ENCODE measurements around the gene MAP2K5. TPM values are rescaled to one million over a fixed set of nuclear protein-coding genes. Genes with fewer than 3 reads are reported as not detected.

Gene MAP2K5
- total and polyA plus RNA-seq, 2 experiments from 2014 or later = 12.4 to 13.7 TPM

- no peaks in the 10 kb centered on the region for H4K20me1 ChIP-seq (ENCODE audit: insufficient read depth, poor library complexity, severe bottlenecking)
- no peak overlapping the region for H2AFZ ChIP-seq
- H3K4me2 ChIP-seq = no peak overlapping the region
- H3K27ac ChIP-seq = no peak overlapping the region
- H3K27me3 ChIP-seq = no peaks in the 10 kb centered on the region
- no peaks in the 10 kb centered on the region for H3K4me1 ChIP-seq (ENCODE audit: insufficient read depth)
- no peak for TF ChIP-seq EZH2 (IDR thresholded peaks at IDR 0.05; ENCODE audit: borderline replicate concordance)
- TF ChIP-seq EZH2phosphoT487 (IDR thresholded peaks at IDR 0.05; ENCODE audit: low read depth, severe bottlenecking, unreplicated experiment) = no peak
- no peak for TF ChIP-seq CTCF (IDR thresholded peaks at IDR 0.05; ENCODE audit: poor library complexity)
- H3K4me3 ChIP-seq = no peak overlapping the region
- no peaks in the 10 kb centered on the region for H3K9me2 ChIP-seq (replicated peaks; ENCODE audit: insufficient read depth)
- DNase-seq (ENCODE audit: low spot score) = no peak
- H3K79me2 ChIP-seq = no peaks in the 10 kb centered on the region
- no peaks in the 10 kb centered on the region for H3K9me3 ChIP-seq (ENCODE audit: low read depth)
- H3K36me3 ChIP-seq (replicated peaks; ENCODE audit: insufficient read depth, low read depth) = no peaks in the 10 kb centered on the region
- 97% methylated on average over 3 of the region's 3 CpGs for WGBS (ENCODE audit: low lambda C conversion rate, missing lambda C conversion rate)
These were observed 132.5 kb downstream of the MAP2K5 start for GRCh38 chr15:67674983-67675382.

DNA sequence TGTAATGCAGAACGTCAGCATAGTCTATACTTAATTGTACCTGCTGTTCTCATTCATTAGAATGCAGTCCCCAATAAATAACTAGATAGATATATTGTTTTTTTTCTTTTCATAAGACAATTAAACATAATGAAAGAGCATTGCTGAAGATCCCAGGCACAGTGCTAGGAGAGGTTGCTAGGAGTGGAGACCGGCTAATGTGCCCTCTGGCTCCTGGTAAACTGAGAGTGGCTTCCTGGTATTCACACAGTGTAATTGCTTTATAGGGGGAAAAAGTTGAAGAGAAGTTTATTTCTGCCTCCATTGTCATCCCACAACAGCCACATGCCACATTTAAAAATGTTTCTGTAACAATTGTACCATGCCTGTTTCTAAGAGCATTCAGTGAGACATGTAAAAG is 135.6 kb downstream of the MAP2K5 start:
- 95% methylated on average over 2 of the region's 2 CpGs for WGBS (ENCODE audit: low lambda C conversion rate, missing lambda C conversion rate)

DNA sequence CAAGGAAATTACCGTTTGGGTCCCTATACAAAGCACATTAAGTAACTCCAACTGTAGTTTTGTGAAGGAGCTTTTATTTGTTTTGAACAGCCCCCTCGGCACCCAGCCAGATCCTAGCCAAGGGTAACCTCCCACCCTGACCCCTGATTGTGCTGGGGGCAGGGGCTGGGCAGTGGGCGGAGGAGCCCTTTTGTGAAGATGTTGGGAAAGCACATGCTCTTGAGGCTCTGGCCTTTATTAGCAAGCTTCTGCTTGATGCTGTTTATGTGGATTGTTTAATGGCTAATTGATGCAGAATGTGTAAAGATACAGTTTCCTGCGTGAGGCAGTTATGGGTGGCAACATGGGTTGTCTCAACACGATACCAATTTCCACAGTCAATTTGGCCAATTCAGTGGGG is 136.5 kb downstream of the MAP2K5 start:
- Histone ChIP-seq H3K4me1 (ENCODE audit: insufficient read depth) (no peaks in the 10 kb centered on the region), H4K20me1 (ENCODE audit: insufficient read depth, poor library complexity, severe bottlenecking) (no peaks in the 10 kb centered on the region), H3K27ac (no peak overlapping the region), H3K27me3 (no peaks in the 10 kb centered on the region), H3K36me3 (replicated peaks; ENCODE audit: insufficient read depth, low read depth) (no peaks in the 10 kb centered on the region), H3K9me2 (replicated peaks; ENCODE audit: insufficient read depth) (no peaks in the 10 kb centered on the region), H3K4me2 (no peak overlapping the region), H2AFZ (no peak overlapping the region), H3K9me3 (ENCODE audit: low read depth) (peaks cover 11% of the 10 kb centered on the region), H3K79me2 (no peaks in the 10 kb centered on the region), H3K4me3 (no peak overlapping the region)
- TF ChIP-seq EZH2phosphoT487 (IDR thresholded peaks at IDR 0.05; ENCODE audit: low read depth, severe bottlenecking, unreplicated experiment) (no peak), CTCF (IDR thresholded peaks at IDR 0.05; ENCODE audit: poor library complexity) (no peak), EZH2 (IDR thresholded peaks at IDR 0.05; ENCODE audit: borderline replicate concordance) (no peak)
- 89% methylated on average over 5 of the region's 5 CpGs for WGBS (ENCODE audit: low lambda C conversion rate, missing lambda C conversion rate)
- DNase-seq (ENCODE audit: low spot score) = no peak

More for the DNA sequence above, 135.6 kb downstream of the MAP2K5 start:
- Histone ChIP-seq H3K4me2 (no peak overlapping the region), H4K20me1 (ENCODE audit: insufficient read depth, poor library complexity, severe bottlenecking) (no peaks in the 10 kb centered on the region), H3K79me2 (no peaks in the 10 kb centered on the region), H3K9me2 (replicated peaks; ENCODE audit: insufficient read depth) (no peaks in the 10 kb centered on the region), H3K27me3 (no peaks in the 10 kb centered on the region), H3K9me3 (ENCODE audit: low read depth) (peaks cover 4% of the 10 kb centered on the region), H3K36me3 (replicated peaks; ENCODE audit: insufficient read depth, low read depth) (no peaks in the 10 kb centered on the region), H3K27ac (no peak overlapping the region), H3K4me3 (no peak overlapping the region), H3K4me1 (ENCODE audit: insufficient read depth) (no peaks in the 10 kb centered on the region), H2AFZ (no peak overlapping the region)
- no peak for DNase-seq (ENCODE audit: low spot score)
- TF ChIP-seq EZH2phosphoT487 (IDR thresholded peaks at IDR 0.05; ENCODE audit: low read depth, severe bottlenecking, unreplicated experiment) (no peak), EZH2 (IDR thresholded peaks at IDR 0.05; ENCODE audit: borderline replicate concordance) (no peak), CTCF (IDR thresholded peaks at IDR 0.05; ENCODE audit: poor library complexity) (no peak)

GRCh38 chr15:67680641-67681040 is 138.1 kb downstream of the MAP2K5 start:
- Histone ChIP-seq H3K4me3 (no peak overlapping the region), H3K36me3 (replicated peaks; ENCODE audit: insufficient read depth, low read depth) (no peaks in the 10 kb centered on the region), H3K79me2 (no peaks in the 10 kb centered on the region), H2AFZ (no peak overlapping the region), H3K9me3 (ENCODE audit: low read depth) (peaks cover 22% of the 10 kb centered on the region), H3K9me2 (replicated peaks; ENCODE audit: insufficient read depth) (no peaks in the 10 kb centered on the region), H3K4me1 (ENCODE audit: insufficient read depth) (no peaks in the 10 kb centered on the region), H3K4me2 (no peak overlapping the region), H3K27ac (no peak overlapping the region), H3K27me3 (no peaks in the 10 kb centered on the region), H4K20me1 (ENCODE audit: insufficient read depth, poor library complexity, severe bottlenecking) (no peaks in the 10 kb centered on the region)
- 68% methylated on average over 2 of the region's 2 CpGs for WGBS (ENCODE audit: low lambda C conversion rate, missing lambda C conversion rate)
- no peak for DNase-seq (ENCODE audit: low spot score)
- TF ChIP-seq EZH2phosphoT487 (IDR thresholded peaks at IDR 0.05; ENCODE audit: low read depth, severe bottlenecking, unreplicated experiment) = no peak
- no peak for TF ChIP-seq EZH2 (IDR thresholded peaks at IDR 0.05; ENCODE audit: borderline replicate concordance)
- TF ChIP-seq CTCF (IDR thresholded peaks at IDR 0.05; ENCODE audit: poor library complexity) = no peak
